SK-N-SH treated with all-trans-retinoic acid at 6 μM for 48 hours (cell line): ENCODE results near the gene SENP3.

ENCODE experiments used
- ATAC-seq: fragments of 200-7000 bp; cut with Tn5 transposase; 3 replicates; pipeline ENCODE4 v1.9.1; 2020; ENCODE audit warnings: mild to moderate bottlenecking, moderate library complexity
- ARNTL ChIP-seq: fragments of 450-650 bp; formaldehyde crosslinking; IDR thresholded peaks from 2 replicates; pipeline ENCODE4 v1.5.0; 2020; ENCODE audit warnings: low read depth, mild to moderate bottlenecking, moderate library complexity, borderline replicate concordance
- BACH2 ChIP-seq: fragments of 250-450 bp; sonication (Bioruptor Pico); IDR thresholded peaks from 2 replicates; pipeline ENCODE4 v1.9.0; 2021; ENCODE audit warnings: mild to moderate bottlenecking, borderline replicate concordance
- CSDC2 ChIP-seq: fragments of 250-450 bp; sonication (Bioruptor Pico); IDR thresholded peaks from 2 replicates; pipeline ENCODE4 v1.5.0; 2020; ENCODE audit warnings: mild to moderate bottlenecking, moderate library complexity
- ESRRG ChIP-seq: fragments of 250-450 bp; sonication (Bioruptor Pico); IDR thresholded peaks from 2 replicates; pipeline ENCODE4 v1.6.1; 2021; ENCODE audit warnings: mild to moderate bottlenecking
- GLIS3 ChIP-seq: fragments of 250-450 bp; sonication (Bioruptor Pico); IDR thresholded peaks from 2 replicates; pipeline ENCODE4 v1.5.0; 2020; ENCODE audit warnings: mild to moderate bottlenecking, moderate library complexity
- ISL1 ChIP-seq: fragments of 250-450 bp; sonication (Bioruptor Pico); IDR thresholded peaks from 2 replicates; pipeline ENCODE4 v2.1.2; 2022; ENCODE audit warnings: mild to moderate bottlenecking, moderate library complexity
- OSR1 ChIP-seq: fragments of 250-450 bp; sonication (Bioruptor Pico); IDR thresholded peaks from 2 replicates; pipeline ENCODE4 v1.8.0; 2022; ENCODE audit warnings: moderate library complexity, mild to moderate bottlenecking, inconsistent platforms
- PATZ1 ChIP-seq: fragments of 250-450 bp; sonication (Bioruptor Pico); IDR thresholded peaks from 2 replicates; pipeline ENCODE4 v1.8.0; 2020; ENCODE audit warnings: mild to moderate bottlenecking, moderate library complexity, borderline replicate concordance
- POU6F1 ChIP-seq: fragments of 250-450 bp; sonication (Bioruptor Pico); IDR thresholded peaks from 2 replicates; pipeline ENCODE4 v1.8.0; 2021; ENCODE audit warnings: low read depth, mild to moderate bottlenecking, moderate library complexity, borderline replicate concordance
- PPARA ChIP-seq: fragments of 250-450 bp; sonication (Bioruptor Pico); IDR thresholded peaks from 2 replicates; pipeline ENCODE4 v1.5.0; 2020; ENCODE audit warnings: mild to moderate bottlenecking, borderline replicate concordance
- RARB ChIP-seq: fragments of 250-450 bp; sonication (Bioruptor Pico); IDR thresholded peaks from 2 replicates; pipeline ENCODE4 v1.8.0; 2021; ENCODE audit warnings: mild to moderate bottlenecking, moderate library complexity
- TOX ChIP-seq: fragments of 250-450 bp; sonication (Bioruptor Pico); IDR thresholded peaks from 2 replicates; pipeline ENCODE4 v1.8.0; 2021; ENCODE audit warnings: mild to moderate bottlenecking, moderate library complexity, borderline replicate concordance
- TSHZ2 ChIP-seq: fragments of 250-450 bp; sonication (Bioruptor Pico); IDR thresholded peaks from 2 replicates; pipeline ENCODE4 v1.5.0; 2020; ENCODE audit warnings: mild to moderate bottlenecking, moderate library complexity
- ZC3H10 ChIP-seq: fragments of 250-450 bp; sonication (Bioruptor Pico); IDR thresholded peaks from 2 replicates; pipeline ENCODE4 v1.5.1; 2021; ENCODE audit warnings: mild to moderate bottlenecking, moderate library complexity
- ZFP3 ChIP-seq: fragments of 250-450 bp; sonication (Bioruptor Pico); IDR thresholded peaks from 2 replicates; pipeline ENCODE4 v1.5.0; 2020; ENCODE audit warnings: mild to moderate bottlenecking, moderate library complexity
- ZFP30 ChIP-seq: fragments of 450-650 bp; formaldehyde crosslinking; IDR thresholded peaks from 2 replicates; pipeline ENCODE4 v1.5.0; 2022; ENCODE audit warnings: mild to moderate bottlenecking, moderate library complexity
- ZNF8 ChIP-seq: fragments of 450-650 bp; formaldehyde crosslinking; IDR thresholded peaks from 2 replicates; pipeline ENCODE4 v1.5.0; 2020; ENCODE audit warnings: mild to moderate bottlenecking, moderate library complexity
- TF ChIP-seq, protein P1 (sequence below): fragments of 250-450 bp; sonication (Bioruptor Pico); IDR thresholded peaks from 2 replicates; pipeline ENCODE4 v1.5.1; 2020; ENCODE audit warnings: low read depth, mild to moderate bottlenecking, moderate library complexity

SENP3 gene

GRCh38 chr17:7556627-7557026 lies 5.1 kb upstream of the SENP3 start (continued):
- TF ChIP-seq PATZ1 (no peak), ZFP30 (CRISPR knock-in tag) (no peak), ZFP3 (CRISPR knock-in tag) (no peak), RARB (CRISPR knock-in tag) (no peak), OSR1 (no peak), CSDC2 (CRISPR knock-in tag) (no peak), POU6F1 (CRISPR knock-in tag) (no peak), PPARA (CRISPR knock-in tag) (no peak), ZC3H10 (no peak), TOX (no peak)

DNA sequence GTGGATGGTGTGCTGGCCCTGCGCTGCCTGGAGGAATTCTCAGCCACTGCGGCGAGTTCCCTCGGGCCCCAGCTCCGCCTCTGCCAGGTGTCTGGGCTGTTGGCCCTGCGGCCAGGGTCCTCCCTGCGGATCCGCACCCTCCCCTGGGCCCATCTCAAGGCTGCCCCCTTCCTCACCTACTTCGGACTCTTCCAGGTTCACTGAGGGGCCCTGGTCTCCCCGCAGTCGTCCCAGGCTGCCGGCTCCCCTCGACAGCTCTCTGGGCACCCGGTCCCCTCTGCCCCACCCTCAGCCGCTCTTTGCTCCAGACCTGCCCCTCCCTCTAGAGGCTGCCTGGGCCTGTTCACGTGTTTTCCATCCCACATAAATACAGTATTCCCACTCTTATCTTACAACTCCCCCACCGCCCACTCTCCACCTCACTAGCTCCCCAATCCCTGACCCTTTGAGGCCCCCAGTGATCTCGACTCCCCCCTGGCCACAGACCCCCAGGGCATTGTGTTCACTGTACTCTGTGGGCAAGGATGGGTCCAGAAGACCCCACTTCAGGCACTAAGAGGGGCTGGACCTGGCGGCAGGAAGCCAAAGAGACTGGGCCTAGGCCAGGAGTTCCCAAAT lies 4.5 kb upstream of the SENP3 start:
- TF ChIP-seq BACH2 (no peak), TOX (no peak), ZFP30 (CRISPR knock-in tag) (no peak), PATZ1 (no peak), PPARA (CRISPR knock-in tag) (no peak), ISL1 (CRISPR knock-in tag) (no peak), ARNTL (CRISPR knock-in tag) (no peak), ZNF8 (CRISPR knock-in tag) (no peak), POU6F1 (CRISPR knock-in tag) (no peak), ESRRG (CRISPR knock-in tag) (no peak), GLIS3 (CRISPR knock-in tag) (no peak), TSHZ2 (no peak), CSDC2 (CRISPR knock-in tag) (no peak)
- TF ChIP-seq, protein P1, sequence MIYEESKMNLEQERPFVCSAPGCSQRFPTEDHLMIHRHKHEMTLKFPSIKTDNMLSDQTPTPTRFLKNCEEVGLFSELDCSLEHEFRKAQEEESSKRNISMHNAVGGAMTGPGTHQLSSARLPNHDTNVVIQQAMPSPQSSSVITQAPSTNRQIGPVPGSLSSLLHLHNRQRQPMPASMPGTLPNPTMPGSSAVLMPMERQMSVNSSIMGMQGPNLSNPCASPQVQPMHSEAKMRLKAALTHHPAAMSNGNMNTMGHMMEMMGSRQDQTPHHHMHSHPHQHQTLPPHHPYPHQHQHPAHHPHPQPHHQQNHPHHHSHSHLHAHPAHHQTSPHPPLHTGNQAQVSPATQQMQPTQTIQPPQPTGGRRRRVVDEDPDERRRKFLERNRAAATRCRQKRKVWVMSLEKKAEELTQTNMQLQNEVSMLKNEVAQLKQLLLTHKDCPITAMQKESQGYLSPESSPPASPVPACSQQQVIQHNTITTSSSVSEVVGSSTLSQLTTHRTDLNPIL (CRISPR knock-in tag) = no peak
- TF ChIP-seq, all 23 proteins: peak for 0
- no peak for ATAC-seq
